ENCODE results near the gene TRIM3. TPM values are rescaled to one million over a fixed set of nuclear protein-coding genes. Genes with fewer than 3 reads are reported as not detected.

Gene TRIM3
- 13.6 and 23.2 TPM in 2 replicates for total RNA-seq

GRCh38 chr11:6473451-6474412, at the start of gene TRIM3:
TSS of gene TRIM3 (minus strand) at chr11:6473941. CDS start at chr11:6465695, 8,246 bp downstream.

GRCh38 chr11:6497069-6497839, 23.5 kb upstream of the TRIM3 start, which contains the start of gene DNHD1:
TSS of gene DNHD1 (plus strand) at chr11:6497280. CDS start at chr11:6498216, 936 bp downstream.

GRCh38 chr11:6481012-6481923, 7.5 kb upstream of the TRIM3 start, which contains the start of the genes ARFIP2 and TIMM10B:
TSS of gene ARFIP2 (minus strand) at chr11:6481331. CDS start at chr11:6480421, 910 bp downstream.
TSS of gene TIMM10B (plus strand) at chr11:6481501. CDS start at chr11:6481517, 16 bp downstream.

GRCh38 chr11:6440906-6441358, 32.8 kb downstream of the TRIM3 start, which contains the start of gene HPX:
TSS of gene HPX (minus strand) at chr11:6440987. CDS start at chr11:6440963, 24 bp downstream.

GRCh38 chr11:6419009-6419631, 54.6 kb downstream of the TRIM3 start, which contains the start of gene APBB1:
TSS of gene APBB1 (minus strand) at chr11:6419094. CDS start at chr11:6411347, 7,747 bp downstream.

Other genes with a start within 250 kb of the TRIM3 start
- gene FHIP1B, start 239.3 kb downstream of the TRIM3 start, total RNA-seq = 22.0 and 25.4 TPM in 2 replicates
- 0.39 TPM in 1 of 2 replicates, not detected in the other for gene CNGA4, start 234.9 kb downstream of the TRIM3 start, total RNA-seq
- not detected in 2 replicates for gene CCKBR, start 214.1 kb downstream of the TRIM3 start, total RNA-seq
- gene CAVIN3, start 153.4 kb downstream of the TRIM3 start, total RNA-seq = 218 and 571 TPM in 2 replicates
- gene SMPD1, start 83.5 kb downstream of the TRIM3 start, total RNA-seq = 39.7 and 60.2 TPM in 2 replicates
- gene APBB1, start 54.8 kb downstream of the TRIM3 start, total RNA-seq = 42.0 and 44.8 TPM in 2 replicates
- gene HPX, start 33.0 kb downstream of the TRIM3 start, total RNA-seq = 0.87 and 2.4 TPM in 2 replicates
- 69.5 and 102 TPM in 2 replicates for gene ARFIP2, start 7.4 kb upstream of the TRIM3 start, total RNA-seq
- 26.3 and 30.3 TPM in 2 replicates for gene TIMM10B, start 7.6 kb upstream of the TRIM3 start, total RNA-seq
- 5.4 and 6.7 TPM in 2 replicates for gene DNHD1, start 23.3 kb upstream of the TRIM3 start, total RNA-seq
- gene RRP8, start 129.7 kb upstream of the TRIM3 start, total RNA-seq = 7.5 and 10.4 TPM in 2 replicates
- 124 and 169 TPM in 2 replicates for gene ILK, start 129.8 kb upstream of the TRIM3 start, total RNA-seq
- gene TAF10, start 138.3 kb upstream of the TRIM3 start, total RNA-seq = 23.6 and 35.0 TPM in 2 replicates
- 40.0 and 51.0 TPM in 2 replicates for gene TPP1, start 145.5 kb upstream of the TRIM3 start, total RNA-seq
- 0.33 and 8.2 TPM in 2 replicates for gene DCHS1, start 181.9 kb upstream of the TRIM3 start, total RNA-seq
- 36.5 and 37.7 TPM in 2 replicates for gene MRPL17, start 209.4 kb upstream of the TRIM3 start, total RNA-seq